ENCODE results near the gene CLPSL2.
"Not testable (repeated sequence)": the region's sequence is repeated elsewhere in the genome, so short reads cannot be mapped to it uniquely, and the experiment has no call there.

The CLPSL2 gene

DNA sequence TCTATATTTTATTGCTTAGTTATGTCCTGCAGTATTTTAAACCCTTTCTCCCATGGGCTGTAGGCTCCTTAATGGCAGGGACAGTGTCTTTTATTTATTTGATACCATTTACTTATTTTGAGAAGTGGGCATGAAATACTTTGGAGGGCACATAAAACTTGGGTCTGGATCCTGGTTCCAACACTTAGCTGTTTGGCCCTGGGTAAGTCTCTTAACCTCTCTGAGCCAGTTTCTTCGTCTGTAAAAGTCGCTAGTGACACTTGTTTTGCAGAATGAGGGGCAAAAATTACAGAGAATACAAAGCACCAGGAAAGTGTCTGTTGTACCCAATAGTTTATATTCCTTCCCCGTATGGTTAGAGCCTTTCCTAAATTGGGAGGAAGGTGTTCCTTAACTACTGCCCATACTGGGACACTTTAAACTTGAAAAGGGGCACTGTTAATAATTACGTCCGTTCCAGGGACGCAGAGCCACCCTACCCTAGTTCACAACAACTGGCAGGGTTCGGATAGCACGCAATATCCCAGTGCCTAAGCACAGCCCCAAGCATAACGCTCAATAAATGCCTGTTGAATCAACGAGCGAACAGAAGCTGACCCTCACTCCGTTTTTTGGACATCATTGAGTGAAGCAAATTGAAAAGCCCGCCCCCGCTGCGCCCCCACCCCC lies 45.5 kb upstream of the CLPSL2 start:
- TF ChIP-seq, protein P1, sequence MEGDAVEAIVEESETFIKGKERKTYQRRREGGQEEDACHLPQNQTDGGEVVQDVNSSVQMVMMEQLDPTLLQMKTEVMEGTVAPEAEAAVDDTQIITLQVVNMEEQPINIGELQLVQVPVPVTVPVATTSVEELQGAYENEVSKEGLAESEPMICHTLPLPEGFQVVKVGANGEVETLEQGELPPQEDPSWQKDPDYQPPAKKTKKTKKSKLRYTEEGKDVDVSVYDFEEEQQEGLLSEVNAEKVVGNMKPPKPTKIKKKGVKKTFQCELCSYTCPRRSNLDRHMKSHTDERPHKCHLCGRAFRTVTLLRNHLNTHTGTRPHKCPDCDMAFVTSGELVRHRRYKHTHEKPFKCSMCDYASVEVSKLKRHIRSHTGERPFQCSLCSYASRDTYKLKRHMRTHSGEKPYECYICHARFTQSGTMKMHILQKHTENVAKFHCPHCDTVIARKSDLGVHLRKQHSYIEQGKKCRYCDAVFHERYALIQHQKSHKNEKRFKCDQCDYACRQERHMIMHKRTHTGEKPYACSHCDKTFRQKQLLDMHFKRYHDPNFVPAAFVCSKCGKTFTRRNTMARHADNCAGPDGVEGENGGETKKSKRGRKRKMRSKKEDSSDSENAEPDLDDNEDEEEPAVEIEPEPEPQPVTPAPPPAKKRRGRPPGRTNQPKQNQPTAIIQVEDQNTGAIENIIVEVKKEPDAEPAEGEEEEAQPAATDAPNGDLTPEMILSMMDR (IDR thresholded peaks at IDR 0.05; ENCODE audit: insufficient read depth, low read length, missing control alignments), result no peak
- ChIA-PET POLR2A (interaction anchor here (1.4 kb wide), 1 partner anchor 140 kb away, joined by 4 read pairs; no protein-coding TSS in a partner anchor), CTCF (interaction anchor here (1.8 to 4.0 kb wide), 2 partner anchors 147 to 208 kb away, joined by 14 to 40 read pairs; no protein-coding TSS in a partner anchor)
- H3K4me3 ChIP-seq (ENCODE audit: low read depth, low read length), result peak overlapping the region; percentile 65
- no peak for DNase-seq (ENCODE audit: low read depth, low spot score)

DNA sequence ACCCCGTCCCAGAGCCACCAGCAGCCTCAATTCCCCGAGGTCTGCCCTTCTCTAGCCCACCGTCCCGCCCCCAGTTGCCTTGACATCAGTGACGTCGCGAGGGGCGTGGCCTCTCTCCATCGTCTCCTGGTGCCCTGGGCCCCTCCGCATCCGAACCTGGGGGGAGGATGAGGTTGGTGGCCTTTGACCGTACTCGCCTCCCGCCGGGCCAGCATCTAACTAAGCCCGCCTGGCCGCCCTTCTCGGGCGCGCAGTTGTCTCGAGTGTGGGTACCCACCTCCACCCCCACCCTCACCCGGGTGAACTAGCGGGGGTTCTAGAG lies 45.0 kb upstream of the CLPSL2 start:
- H3K4me3 ChIP-seq (ENCODE audit: low read depth, low read length), result peak overlapping the region; percentile 65
- ChIA-PET CTCF (interaction anchor here (1.8 to 4.0 kb wide), 2 partner anchors 147 to 209 kb away, joined by 14 to 40 read pairs; no protein-coding TSS in a partner anchor), POLR2A (interaction anchor here (1.4 kb wide), 1 partner anchor 140 kb away, joined by 4 read pairs; no protein-coding TSS in a partner anchor)
- TF ChIP-seq, protein P1 (IDR thresholded peaks at IDR 0.05; ENCODE audit: insufficient read depth, low read length, missing control alignments), result no peak
- no peak for DNase-seq (ENCODE audit: low read depth, low spot score)

DNA sequence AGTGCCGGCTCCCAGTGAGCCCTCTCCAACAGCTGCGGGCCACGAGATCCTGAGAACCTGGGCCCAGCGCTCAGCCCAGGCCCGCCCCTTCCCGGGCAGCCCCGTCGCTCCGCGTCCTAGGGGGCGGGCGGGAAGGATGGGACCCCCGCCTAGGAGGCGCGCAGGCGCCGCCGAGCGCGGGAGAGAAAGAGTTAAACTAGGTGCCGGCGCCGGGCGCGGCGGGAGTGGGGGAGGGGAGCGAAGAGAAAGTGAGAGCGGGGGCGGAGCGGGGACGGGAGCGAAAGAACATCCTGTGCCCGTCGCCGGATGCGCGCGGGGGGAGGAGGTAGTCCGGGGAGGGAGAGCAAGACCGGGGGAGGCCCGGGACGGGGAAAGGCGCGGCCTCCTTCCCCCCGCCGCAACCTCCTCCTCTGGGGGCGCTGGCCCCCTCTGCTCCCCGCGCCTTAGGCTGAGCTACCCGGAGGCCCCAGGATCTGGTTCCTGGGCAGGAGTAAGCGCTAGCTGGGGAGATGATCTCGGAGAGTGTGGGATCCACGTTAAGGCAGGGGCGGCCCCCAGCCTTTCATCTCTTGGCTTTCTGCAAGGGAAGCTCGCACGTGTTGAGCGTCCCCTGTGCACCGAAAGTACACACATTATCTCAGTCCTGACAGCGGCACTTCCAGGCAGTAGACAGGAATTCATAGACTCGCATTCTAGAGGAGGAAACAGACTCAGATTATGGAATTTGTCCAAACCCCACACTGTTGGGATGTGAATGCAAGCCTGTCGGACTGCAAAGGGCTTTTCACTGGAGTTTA lies 44.5 kb upstream of the CLPSL2 start:
- TF ChIP-seq, protein P1 (IDR thresholded peaks at IDR 0.05; ENCODE audit: insufficient read depth, low read length, missing control alignments), result no peak
- peak; percentile 29 for DNase-seq (ENCODE audit: low read depth, low spot score)
- POLR2A ChIA-PET, result interaction anchor here (1.4 kb wide), 1 partner anchor 141 kb away, joined by 4 read pairs; no protein-coding TSS in a partner anchor
- H3K4me3 ChIP-seq (ENCODE audit: low read depth, low read length), result peak overlapping the region; percentile 65
- CTCF ChIA-PET, result interaction anchor here (0.7 to 4.0 kb wide), 6 partner anchors 10 to 209 kb away, joined by 3 to 40 read pairs (median 3); no protein-coding TSS in a partner anchor

DNA sequence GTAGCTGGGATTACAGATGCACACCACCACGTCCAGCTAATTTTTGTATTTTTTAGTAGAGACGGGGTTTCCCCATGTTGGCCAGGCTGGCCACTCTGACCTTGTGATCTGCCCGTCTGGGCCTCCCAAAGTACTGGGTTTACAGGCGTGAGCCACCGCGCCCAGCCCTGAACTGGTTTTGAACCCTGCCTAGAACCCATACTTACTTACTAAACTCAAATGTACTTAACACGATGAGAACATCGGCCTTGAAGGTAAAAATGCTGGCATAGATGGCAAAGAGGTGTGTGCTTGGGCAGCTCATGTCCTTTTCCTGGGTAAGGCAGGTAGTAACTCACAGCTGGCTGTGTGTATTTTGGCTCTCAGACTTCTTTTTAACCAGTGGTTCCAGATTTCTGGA lies 42.8 kb upstream of the CLPSL2 start:
- no peak for DNase-seq (ENCODE audit: low read depth, low spot score)
- POLR2A ChIA-PET, result no interaction called here
- CTCF ChIA-PET, result interaction anchor here (0.5 to 4.0 kb wide), 14 partner anchors 10 to 217 kb away, joined by 3 to 49 read pairs (median 3); no protein-coding TSS in a partner anchor
- no peak overlapping the region for H3K4me3 ChIP-seq (ENCODE audit: low read depth, low read length)
- TF ChIP-seq, protein P1 (IDR thresholded peaks at IDR 0.05; ENCODE audit: insufficient read depth, low read length, missing control alignments), result no peak

DNA sequence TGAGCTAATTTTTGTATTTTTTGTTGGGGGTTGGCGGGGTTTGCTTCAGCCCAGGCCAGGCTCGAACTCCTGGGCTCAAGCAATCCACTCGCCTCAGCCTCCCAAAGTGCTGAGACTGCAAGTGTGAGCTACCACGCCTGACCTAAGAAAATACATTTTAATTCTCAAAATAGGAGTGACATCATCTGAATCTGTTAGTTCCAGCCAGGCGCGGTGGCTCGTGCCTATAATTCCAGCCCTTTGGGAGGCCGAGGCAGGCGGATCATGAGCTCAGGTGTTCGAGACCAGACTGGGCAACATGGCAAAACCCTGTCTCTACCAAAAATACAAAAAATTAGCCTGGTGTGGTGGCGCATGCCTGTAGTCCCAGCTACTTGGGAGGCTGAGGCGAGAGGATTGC lies 42.1 kb upstream of the CLPSL2 start:
- DNase-seq (ENCODE audit: low read depth, low spot score); POLR2A ChIA-PET; H3K4me3 ChIP-seq (ENCODE audit: low read depth, low read length): not testable (repeated sequence)
- CTCF ChIA-PET, result interaction anchor here (1.0 to 4.0 kb wide), 11 partner anchors 10 to 218 kb away, joined by 3 to 49 read pairs (median 3); no protein-coding TSS in a partner anchor

DNA sequence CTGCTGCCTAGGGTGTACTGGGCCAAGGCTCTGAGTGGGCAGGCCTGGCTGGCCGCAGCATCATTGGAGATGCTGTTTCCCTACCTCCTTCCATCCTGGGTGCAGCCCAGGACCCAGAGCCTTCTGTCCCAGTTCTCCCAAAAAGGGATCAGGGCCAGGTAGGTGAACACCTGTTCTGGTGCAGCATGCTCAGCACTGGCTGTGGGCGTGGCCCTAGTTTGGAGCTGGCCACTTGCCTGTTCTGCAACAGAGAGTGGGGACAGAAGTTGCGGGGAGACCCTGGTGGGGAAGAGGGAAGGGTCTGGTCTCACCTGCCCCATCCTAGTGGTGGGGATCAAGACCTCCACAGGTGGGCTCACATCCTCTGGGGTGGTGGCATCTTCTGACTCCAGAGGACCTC lies 40.9 kb upstream of the CLPSL2 start:
- POLR2A ChIA-PET, result no interaction called here
- TF ChIP-seq, protein P1 (IDR thresholded peaks at IDR 0.05; ENCODE audit: insufficient read depth, low read length, missing control alignments), result no peak
- no peak overlapping the region for H3K4me3 ChIP-seq (ENCODE audit: low read depth, low read length)
- no peak for DNase-seq (ENCODE audit: low read depth, low spot score)
- CTCF ChIA-PET, result interaction anchor here (1.0 to 6.1 kb wide), 30 partner anchors 8 to 264 kb away, joined by 3 to 524 read pairs (median 5); partner anchors contain the start of gene TULP1

Data from AG04449 (cell line).